ENCODE results near the gene ZNF200. TPM values are rescaled to one million over a fixed set of nuclear protein-coding genes. Genes with fewer than 3 reads are reported as not detected.

The ZNF200 gene
- total and polyA plus RNA-seq, 10 donors = 4.2 to 24.4 (median 15.1) TPM

GRCh38 chr16:3246002-3246401 is 11.0 kb upstream of the ZNF200 start:
- Histone ChIP-seq H3K36me3 (peaks cover 0 to 97% (median 0%) of the 10 kb centered on the region in 6 donors), H3K4me3 (no peak overlapping the region), H3K4me1 (peaks cover 0 to 12% (median 0%) of the 10 kb centered on the region in 6 donors), H3K9me3 (no peaks in the 10 kb centered on the region), H3K27ac (no peak overlapping the region), H3K27me3 (replicated peaks in 1 of 7) (peaks cover 0 to 21% (median 0%) of the 10 kb centered on the region in 7 donors)
- WGBS, 5 donors = 71 to 84% (median 76%) methylated on average over 7 of the region's 7 CpGs
- no peak for TF ChIP-seq CTCF (IDR thresholded peaks at IDR 0.05 in 8 of 11, conservative IDR thresholded peaks at IDR 0.05 in 3 of 11)
- no peak for TF ChIP-seq POLR2AphosphoS5 (IDR thresholded peaks at IDR 0.05)
- TF ChIP-seq POLR2A (IDR thresholded peaks at IDR 0.05) = no peak
- DNase-seq = no peak
- intact Hi-C loops (cut with DNase I; ENCODE audit: low total_unique reads) = no loop called here

GRCh38 chr16:3243882-3244281 is 8.9 kb upstream of the ZNF200 start:
- Histone ChIP-seq H3K4me1 (peaks cover 0 to 11% (median 0%) of the 10 kb centered on the region in 6 donors), H3K9me3 (no peaks in the 10 kb centered on the region), H3K36me3 (peaks cover 0 to 82% (median 0%) of the 10 kb centered on the region in 6 donors), H3K4me3 (no peak overlapping the region), H3K27ac (peak overlapping the region in 2 of 8 donors; percentile 77 to 83), H3K27me3 (replicated peaks in 1 of 7) (peaks cover 0 to 21% (median 0%) of the 10 kb centered on the region in 7 donors)
- no peak for DNase-seq
- 71 to 83% (median 76%) methylated on average over 6 of the region's 6 CpGs for WGBS, 5 donors
- intact Hi-C loops (cut with DNase I; ENCODE audit: low total_unique reads) = no loop called here
- TF ChIP-seq CTCF (IDR thresholded peaks at IDR 0.05 in 8 of 11, conservative IDR thresholded peaks at IDR 0.05 in 3 of 11) (no peak), POLR2A (IDR thresholded peaks at IDR 0.05) (no peak), POLR2AphosphoS5 (IDR thresholded peaks at IDR 0.05) (no peak)

GRCh38 chr16:3242709-3243108 is 7.8 kb upstream of the ZNF200 start:
- no peak for TF ChIP-seq POLR2A (IDR thresholded peaks at IDR 0.05)
- peak in 1 of 3 donors; percentile 67 for TF ChIP-seq POLR2AphosphoS5 (IDR thresholded peaks at IDR 0.05)
- intact Hi-C loops (cut with DNase I; ENCODE audit: low total_unique reads) = no loop called here
- Histone ChIP-seq H3K27me3 (replicated peaks in 1 of 7) (peaks cover 0 to 21% (median 0%) of the 10 kb centered on the region in 7 donors), H3K4me3 (peak overlapping the region in 1 of 8 donors; percentile 28), H3K9me3 (no peaks in the 10 kb centered on the region), H3K36me3 (peaks cover 0 to 71% (median 0%) of the 10 kb centered on the region in 6 donors), H3K27ac (peak overlapping the region in 6 of 8 donors; percentile 43 to 83 (median 72)), H3K4me1 (peaks cover 0 to 11% (median 0%) of the 10 kb centered on the region in 6 donors)
- 65 to 85% (median 73%) methylated on average over 11 of the region's 11 CpGs for whole genome bisulfite sequencing, 5 donors
- DNase-seq = no peak

- 71 to 84% (median 78%) methylated on average over 5 of the region's 5 CpGs for WGBS, 5 donors
- Histone ChIP-seq H3K27me3 (replicated peaks in 1 of 7) (peaks cover 0 to 16% (median 0%) of the 10 kb centered on the region in 7 donors), H3K36me3 (peaks cover 0 to 61% (median 0%) of the 10 kb centered on the region in 6 donors), H3K9me3 (no peaks in the 10 kb centered on the region), H3K27ac (peak overlapping the region in 1 of 8 donors; percentile 83), H3K4me3 (no peak overlapping the region), H3K4me1 (peaks cover 0 to 11% (median 0%) of the 10 kb centered on the region in 6 donors)
- intact Hi-C loops (cut with DNase I; ENCODE audit: low total_unique reads) = no loop called here
- no peak for TF ChIP-seq POLR2AphosphoS5 (IDR thresholded peaks at IDR 0.05)
- no peak for TF ChIP-seq POLR2A (IDR thresholded peaks at IDR 0.05)
- no peak for TF ChIP-seq CTCF (IDR thresholded peaks at IDR 0.05 in 8 of 11, conservative IDR thresholded peaks at IDR 0.05 in 3 of 11)
- DNase-seq = no peak
Measured at GRCh38 chr16:3241761-3242160, 6.8 kb upstream of the ZNF200 start.
